Neuronal stem cell (in vitro differentiated cells): ENCODE results near the gene HSPA1L.
"Not testable (repeated sequence)": the region's sequence is repeated elsewhere in the genome, so short reads cannot be mapped to it uniquely, and the experiment has no call there.

Experiments
- DNase-seq: peaks from one replicate; pipeline ENCODE4 v3.0.0-alpha.2; 2013; ENCODE audit warnings: low spot score
- H2AFZ ChIP-seq: one replicate; pipeline ENCODE4 v1.6.1; 2013; ENCODE audit warnings: mild to moderate bottlenecking, low read length, inconsistent platforms
- H2AK5ac ChIP-seq: 2 replicates; pipeline ENCODE4 v1.6.1; 2013; ENCODE audit warnings: low read depth, mild to moderate bottlenecking, inconsistent platforms, low read length, moderate library complexity, mixed read lengths
- H2BK120ac ChIP-seq: 2 replicates; pipeline ENCODE4 v1.6.1; 2013; ENCODE audit warnings: low read depth, mild to moderate bottlenecking, inconsistent platforms, low read length, moderate library complexity, mixed read lengths
- H2BK12ac ChIP-seq: one replicate; pipeline ENCODE4 v1.6.1; 2013; ENCODE audit warnings: low read length, inconsistent platforms
- H2BK15ac ChIP-seq: 2 replicates; pipeline ENCODE4 v1.6.1; 2013; ENCODE audit warnings: mild to moderate bottlenecking, low read length, inconsistent platforms, mixed read lengths
- H2BK5ac ChIP-seq: one replicate; pipeline ENCODE4 v1.6.1; 2013; ENCODE audit warnings: inconsistent platforms, mild to moderate bottlenecking, low read length, moderate library complexity
- H3K14ac ChIP-seq: one replicate; pipeline ENCODE4 v1.6.1; 2013; ENCODE audit warnings: low read length, inconsistent platforms
- H3K18ac ChIP-seq: 2 replicates; pipeline ENCODE4 v1.6.1; 2013; ENCODE audit warnings: low read length, inconsistent platforms
- H3K23ac ChIP-seq: 2 replicates; pipeline ENCODE4 v1.6.1; 2013; ENCODE audit warnings: low read depth, mild to moderate bottlenecking, mixed read lengths, low read length, inconsistent platforms; ENCODE audit not compliant: poor library complexity
- H3K27ac ChIP-seq: replicated peaks from 3 replicates; pipeline ENCODE4 v1.5.1; 2013; ENCODE audit warnings: low read length, inconsistent platforms
- H3K27me3 ChIP-seq, 3 experiments: 2 replicates each; pipeline ENCODE4 v1.6.1; 2013; ENCODE audit warnings: low read length in 3 of 3, mild to moderate bottlenecking in 2 of 3, inconsistent platforms in 1 of 3, low read depth in 1 of 3, mixed read lengths in 1 of 3, moderate library complexity in 1 of 3; ENCODE audit not compliant: control insufficient read depth in 3 of 3, insufficient read depth in 3 of 3
- H3K36me3 ChIP-seq, 2 donors: replicated peaks in 1 of 2; 2 replicates each; pipeline ENCODE4 v1.6.1; 2013; ENCODE audit warnings: low read length in 2 of 2; ENCODE audit not compliant: control insufficient read depth in 2 of 2, insufficient read depth in 2 of 2
- H3K4ac ChIP-seq: 2 replicates; pipeline ENCODE4 v1.6.1; 2013; ENCODE audit warnings: inconsistent platforms, mild to moderate bottlenecking, low read length, moderate library complexity
- H3K4me1 ChIP-seq, 2 donors: 1 replicate in 1 of 2; 2 replicates in 1 of 2; pipeline ENCODE4 v1.6.1; 2013; ENCODE audit warnings: low read length in 2 of 2, low read depth in 1 of 2; ENCODE audit not compliant: control insufficient read depth in 2 of 2, insufficient read depth in 1 of 2
- H3K4me2 ChIP-seq: one replicate; pipeline ENCODE4 v1.6.1; 2013; ENCODE audit warnings: mild to moderate bottlenecking, low read length, inconsistent platforms; ENCODE audit not compliant: insufficient read depth, poor library complexity, severe bottlenecking
- H3K4me3 ChIP-seq, 2 donors: 2 replicates each; pipeline ENCODE4 v1.5.1; 2013; ENCODE audit warnings: low read length in 2 of 2, mild to moderate bottlenecking in 2 of 2, inconsistent platforms in 1 of 2, moderate library complexity in 1 of 2
- H3K79me1 ChIP-seq: one replicate; pipeline ENCODE4 v1.6.1; 2013; ENCODE audit warnings: low read depth, mild to moderate bottlenecking, inconsistent platforms, low read length, moderate library complexity
- H3K9ac ChIP-seq: one replicate; pipeline ENCODE4 v1.6.1; 2013; ENCODE audit warnings: mild to moderate bottlenecking, low read depth, low read length, inconsistent platforms; ENCODE audit not compliant: poor library complexity
- H3K9me3 ChIP-seq, 2 donors: replicated peaks in 1 of 2; 2 replicates each; pipeline versions ENCODE3 to v1.6.1; 2013; ENCODE audit warnings: low read length in 2 of 2, mild to moderate bottlenecking in 2 of 2, inconsistent platforms in 1 of 2, low read depth in 1 of 2, mixed read lengths in 1 of 2, moderate library complexity in 1 of 2; ENCODE audit not compliant: control insufficient read depth in 2 of 2, insufficient read depth in 1 of 2
- H4K8ac ChIP-seq: one replicate; pipeline ENCODE4 v1.6.1; 2013; ENCODE audit warnings: low read depth, mild to moderate bottlenecking, inconsistent platforms, low read length, moderate library complexity
- H4K91ac ChIP-seq: one replicate; pipeline ENCODE4 v1.6.1; 2013; ENCODE audit warnings: low read length, low read depth, mild to moderate bottlenecking, inconsistent platforms; ENCODE audit not compliant: poor library complexity
- WGBS, 2 donors: extraction: QIAGEN DNeasy Blood & Tissue Kit; methylation state at CpG; one replicate each; pipeline ENCODE4 v1.1.7; 2013; ENCODE audit warnings: missing lambda C conversion rate in 2 of 2, mixed read lengths in 1 of 2; ENCODE audit not compliant: insufficient read length in 2 of 2, insufficient replicate concordance in 1 of 2; ENCODE audit errors: extremely low coverage in 2 of 2; 5-methylcytosine and 5-hydroxymethylcytosine counted together

HSPA1L gene

DNA sequence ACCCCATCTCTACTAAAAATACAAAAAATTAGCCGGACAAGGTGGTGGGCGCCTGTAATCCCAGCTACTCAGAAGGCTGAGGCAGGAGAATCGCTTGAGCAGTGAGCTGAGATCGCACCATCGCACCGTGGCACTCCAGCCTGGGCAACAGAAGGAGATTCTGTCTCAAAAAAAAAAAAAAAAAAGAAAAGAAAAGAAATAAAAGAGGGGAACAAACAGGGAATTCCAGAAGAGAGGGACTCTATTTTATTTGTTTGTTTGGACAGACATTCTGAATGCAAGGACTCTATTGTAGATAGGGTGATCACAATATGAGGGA, 21.2 kb downstream of the HSPA1L start:
- H3K4me2 ChIP-seq = peak overlapping the region; percentile 34
- not testable (repeated sequence) for H3K4me1 ChIP-seq, H2BK120ac ChIP-seq, H3K14ac ChIP-seq, H2AK5ac ChIP-seq, H4K8ac ChIP-seq, H2AFZ ChIP-seq, H3K27me3 ChIP-seq, H2BK5ac ChIP-seq, H2BK15ac ChIP-seq, H2BK12ac ChIP-seq, H4K91ac ChIP-seq, H3K9me3 ChIP-seq, H3K23ac ChIP-seq, H3K27ac ChIP-seq, H3K9ac ChIP-seq, DNase-seq, H3K79me1 ChIP-seq, H3K4ac ChIP-seq, H3K18ac ChIP-seq
- H3K4me3 ChIP-seq = peak overlapping the region in 1 of 2 donors; percentile 77
- H3K36me3 ChIP-seq = peaks cover 22 to 68% of the 10 kb centered on the region in 2 donors
- WGBS, 2 donors = no CpG with 5 or more reads among the region's 6 CpGs

GRCh38 chr6:31792761-31793171, 22.3 kb downstream of the HSPA1L start:
- Histone ChIP-seq H3K4ac (no peak overlapping the region), H3K9ac (no peak overlapping the region), H3K23ac (no peak overlapping the region), H2BK120ac (no peak overlapping the region), H2BK12ac (no peak overlapping the region), H3K4me3 (no peak overlapping the region), H4K91ac (no peak overlapping the region), H3K9me3 (no peaks in the 10 kb centered on the region), H3K27ac (no peak overlapping the region), H3K18ac (no peak overlapping the region), H3K79me1 (no peaks in the 10 kb centered on the region), H3K4me2 (no peak overlapping the region), H4K8ac (no peak overlapping the region), H3K27me3 (no peaks in the 10 kb centered on the region), H2AFZ (no peak overlapping the region), H2BK15ac (no peak overlapping the region), H3K4me1 (peaks cover 2 to 5% of the 10 kb centered on the region in 2 donors), H2AK5ac (no peak overlapping the region), H2BK5ac (no peak overlapping the region), H3K14ac (no peak overlapping the region), H3K36me3 (peaks cover 18 to 63% of the 10 kb centered on the region in 2 donors)
- DNase-seq = no peak
- WGBS, 2 donors = no CpG with 5 or more reads among the region's 12 CpGs

GRCh38 chr6:31792090-31792374, 23.1 kb downstream of the HSPA1L start:
- no peak overlapping the region for H3K18ac ChIP-seq
- no peak overlapping the region for H2BK15ac ChIP-seq
- peaks cover 15 to 59% of the 10 kb centered on the region in 2 donors for H3K36me3 ChIP-seq

DNA sequence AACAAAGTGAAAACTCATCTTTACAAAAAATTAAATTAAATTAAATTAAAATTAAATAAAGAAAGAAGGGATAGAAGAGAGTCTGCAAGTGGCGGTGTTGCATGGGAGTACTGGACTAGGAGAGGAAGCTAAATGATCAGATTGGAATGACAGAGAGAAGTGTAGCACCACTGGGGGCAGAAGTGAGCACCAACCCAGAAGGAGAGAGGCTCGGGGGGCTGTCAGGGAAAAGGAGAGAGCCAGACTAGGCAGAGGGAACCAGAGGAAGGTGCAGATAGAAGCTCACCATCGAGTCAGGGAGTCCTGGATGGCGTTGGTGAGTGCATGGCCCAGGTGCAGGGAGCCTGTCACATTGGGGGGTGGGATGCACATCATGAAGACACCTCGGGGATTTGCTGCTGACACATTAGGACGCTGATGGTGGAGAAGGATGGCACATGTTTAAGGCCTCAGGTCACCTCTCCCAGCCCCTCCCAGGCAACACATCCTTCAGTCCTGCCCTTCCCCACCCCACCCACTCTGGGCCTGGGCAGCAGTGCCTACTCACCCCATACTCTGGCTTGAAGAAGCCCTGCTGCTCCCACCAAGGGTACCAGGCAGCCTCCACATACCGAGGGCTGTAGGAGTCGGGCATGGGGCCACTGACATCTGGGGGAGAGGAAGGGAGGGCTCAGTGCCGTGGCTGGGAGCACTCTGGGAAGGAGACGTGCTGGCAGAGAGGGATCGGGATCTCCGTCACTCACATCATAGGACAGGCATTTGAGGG, 23.6 kb downstream of the HSPA1L start:
- Histone ChIP-seq H3K4me2 (no peak overlapping the region), H2AFZ (no peak overlapping the region), H2AK5ac (peak overlapping the region; percentile 11), H4K91ac (no peak overlapping the region), H3K23ac (no peak overlapping the region), H3K79me1 (no peaks in the 10 kb centered on the region), H3K4me3 (peak overlapping the region in 1 of 2 donors; percentile 5), H3K4me1 (peaks cover 2 to 5% of the 10 kb centered on the region in 2 donors), H3K18ac (no peak overlapping the region), H4K8ac (no peak overlapping the region), H2BK5ac (no peak overlapping the region), H2BK120ac (no peak overlapping the region), H3K27me3 (no peaks in the 10 kb centered on the region), H3K27ac (no peak overlapping the region), H3K4ac (no peak overlapping the region), H2BK15ac (no peak overlapping the region), H3K36me3 (peaks cover 15 to 59% of the 10 kb centered on the region in 2 donors), H3K9ac (no peak overlapping the region), H2BK12ac (no peak overlapping the region), H3K14ac (no peak overlapping the region), H3K9me3 (no peaks in the 10 kb centered on the region)
- 100% methylated on average over 1 of the region's 12 CpGs; no CpG with 5 or more reads in 1 of the 2 donors for WGBS, 2 donors
- peak; percentile 55 for DNase-seq

More at GRCh38 chr6:31792090-31792374, 23.1 kb downstream of the HSPA1L start:
- Histone ChIP-seq H3K4me2 (no peak overlapping the region), H2AK5ac (no peak overlapping the region), H3K9ac (no peak overlapping the region), H3K23ac (no peak overlapping the region), H3K4me1 (peaks cover 2 to 5% of the 10 kb centered on the region in 2 donors), H2BK12ac (no peak overlapping the region), H2AFZ (no peak overlapping the region), H3K27me3 (no peaks in the 10 kb centered on the region), H4K8ac (no peak overlapping the region), H3K4ac (no peak overlapping the region), H3K27ac (no peak overlapping the region), H4K91ac (no peak overlapping the region), H2BK5ac (no peak overlapping the region), H3K79me1 (no peaks in the 10 kb centered on the region), H3K4me3 (no peak overlapping the region), H3K14ac (no peak overlapping the region), H3K9me3 (no peaks in the 10 kb centered on the region), H2BK120ac (no peak overlapping the region)
- DNase-seq = no peak
- WGBS, 2 donors = no CpG with 5 or more reads among the region's 3 CpGs
